ENCODE results near the gene AGBL1. TPM values are rescaled to one million over a fixed set of nuclear protein-coding genes. Genes with fewer than 3 reads are reported as not detected.

AGBL1 gene
- total RNA-seq, 2 donors from 2014 or later, result not detected

DNA sequence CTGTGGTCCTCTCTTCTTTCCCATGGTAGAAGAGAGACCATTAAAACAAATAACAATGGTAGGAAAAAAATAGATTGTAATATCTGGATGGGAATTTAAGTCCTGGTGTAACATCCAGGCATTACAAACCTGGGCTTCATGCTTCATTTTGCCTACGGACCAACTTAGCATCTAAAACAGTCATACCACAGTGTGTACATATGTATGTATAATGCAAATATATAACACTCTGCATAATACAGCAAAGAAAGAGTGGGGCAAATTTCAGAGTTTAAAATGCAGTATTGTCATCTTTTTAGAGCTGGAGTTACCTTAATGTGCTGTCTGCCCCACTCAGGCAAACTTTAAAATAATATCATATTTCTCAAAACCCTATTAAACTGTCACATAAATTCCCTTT lies 298.2 kb downstream of the AGBL1 start:
- no peak overlapping the region for H3K4me3 ChIP-seq
- no peaks in the 10 kb centered on the region for H3K36me3 ChIP-seq
- no peaks in the 10 kb centered on the region for H3K4me1 ChIP-seq (ENCODE audit: control insufficient read depth in 1 of 2, low read depth in 2 of 2)
- H3K27me3 ChIP-seq (replicated peaks; ENCODE audit: insufficient read depth), result no peaks in the 10 kb centered on the region
- no peak overlapping the region for H3K27ac ChIP-seq
- TF ChIP-seq, protein P1, sequence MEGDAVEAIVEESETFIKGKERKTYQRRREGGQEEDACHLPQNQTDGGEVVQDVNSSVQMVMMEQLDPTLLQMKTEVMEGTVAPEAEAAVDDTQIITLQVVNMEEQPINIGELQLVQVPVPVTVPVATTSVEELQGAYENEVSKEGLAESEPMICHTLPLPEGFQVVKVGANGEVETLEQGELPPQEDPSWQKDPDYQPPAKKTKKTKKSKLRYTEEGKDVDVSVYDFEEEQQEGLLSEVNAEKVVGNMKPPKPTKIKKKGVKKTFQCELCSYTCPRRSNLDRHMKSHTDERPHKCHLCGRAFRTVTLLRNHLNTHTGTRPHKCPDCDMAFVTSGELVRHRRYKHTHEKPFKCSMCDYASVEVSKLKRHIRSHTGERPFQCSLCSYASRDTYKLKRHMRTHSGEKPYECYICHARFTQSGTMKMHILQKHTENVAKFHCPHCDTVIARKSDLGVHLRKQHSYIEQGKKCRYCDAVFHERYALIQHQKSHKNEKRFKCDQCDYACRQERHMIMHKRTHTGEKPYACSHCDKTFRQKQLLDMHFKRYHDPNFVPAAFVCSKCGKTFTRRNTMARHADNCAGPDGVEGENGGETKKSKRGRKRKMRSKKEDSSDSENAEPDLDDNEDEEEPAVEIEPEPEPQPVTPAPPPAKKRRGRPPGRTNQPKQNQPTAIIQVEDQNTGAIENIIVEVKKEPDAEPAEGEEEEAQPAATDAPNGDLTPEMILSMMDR (IDR thresholded peaks at IDR 0.05), result no peak
- ATAC-seq (ENCODE audit: insufficient number of reproducible peaks, low FRiP score, low read depth) (no peak), DNase-seq (ENCODE audit: low spot score) (no peak)
- no peaks in the 10 kb centered on the region for H3K9me3 ChIP-seq

GRCh38 chr15:86382341-86382740 lies 302.7 kb downstream of the AGBL1 start:
- TF ChIP-seq, protein P1 (IDR thresholded peaks at IDR 0.05), result no peak
- no peak for DNase-seq (ENCODE audit: low spot score)
- no peak overlapping the region for H3K27ac ChIP-seq
- H3K4me1 ChIP-seq (ENCODE audit: control insufficient read depth in 1 of 2, low read depth in 2 of 2), result no peaks in the 10 kb centered on the region
- no peak overlapping the region for H3K4me3 ChIP-seq
- no peak for ATAC-seq (ENCODE audit: insufficient number of reproducible peaks, low FRiP score, low read depth)
- H3K27me3 ChIP-seq (replicated peaks; ENCODE audit: insufficient read depth), result no peaks in the 10 kb centered on the region
- no peaks in the 10 kb centered on the region for H3K9me3 ChIP-seq
- H3K36me3 ChIP-seq, result no peaks in the 10 kb centered on the region

- TF ChIP-seq, protein P1 (IDR thresholded peaks at IDR 0.05), result no peak
- no peak for DNase-seq (ENCODE audit: low spot score)
- no peak for ATAC-seq (ENCODE audit: insufficient number of reproducible peaks, low FRiP score, low read depth)
- H3K27ac ChIP-seq, result no peak overlapping the region
- no peaks in the 10 kb centered on the region for H3K4me1 ChIP-seq (ENCODE audit: control insufficient read depth in 1 of 2, low read depth in 2 of 2)
- H3K4me3 ChIP-seq, result no peak overlapping the region
- no peaks in the 10 kb centered on the region for H3K27me3 ChIP-seq (replicated peaks; ENCODE audit: insufficient read depth)
- no peaks in the 10 kb centered on the region for H3K36me3 ChIP-seq
- no peaks in the 10 kb centered on the region for H3K9me3 ChIP-seq
These were observed 303.9 kb downstream of the AGBL1 start for GRCh38 chr15:86383611-86384010.

DNA sequence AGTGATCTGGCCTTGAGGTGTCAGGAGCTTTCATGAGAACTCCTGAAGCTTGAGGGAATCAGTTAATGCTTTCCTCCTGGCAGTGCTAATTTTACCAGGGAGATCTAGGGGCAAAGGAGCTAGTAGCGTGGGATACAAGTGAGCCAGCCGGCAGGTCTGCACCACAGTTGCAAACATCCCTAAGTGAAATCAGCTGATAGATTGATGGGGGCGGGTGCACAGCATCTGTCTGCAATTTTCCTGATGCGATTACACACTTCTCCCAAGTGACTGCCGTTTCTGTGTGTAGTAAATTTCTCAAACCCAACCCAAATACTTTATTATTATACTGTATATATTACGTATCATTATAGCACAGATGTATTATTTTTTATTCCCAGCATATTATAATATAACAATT lies 304.5 kb downstream of the AGBL1 start:
- TF ChIP-seq, protein P1 (IDR thresholded peaks at IDR 0.05), result no peak
- ATAC-seq (ENCODE audit: insufficient number of reproducible peaks, low FRiP score, low read depth) (no peak), DNase-seq (ENCODE audit: low spot score) (no peak)
- H3K9me3 ChIP-seq, result no peaks in the 10 kb centered on the region
- H3K27me3 ChIP-seq (replicated peaks; ENCODE audit: insufficient read depth), result no peaks in the 10 kb centered on the region
- no peaks in the 10 kb centered on the region for H3K4me1 ChIP-seq (ENCODE audit: control insufficient read depth in 1 of 2, low read depth in 2 of 2)
- H3K4me3 ChIP-seq, result no peak overlapping the region
- no peaks in the 10 kb centered on the region for H3K36me3 ChIP-seq
- no peak overlapping the region for H3K27ac ChIP-seq

- H3K36me3 ChIP-seq, result no peaks in the 10 kb centered on the region
- H3K4me1 ChIP-seq (ENCODE audit: control insufficient read depth in 1 of 2, low read depth in 2 of 2), result no peaks in the 10 kb centered on the region
- TF ChIP-seq, protein P1 (IDR thresholded peaks at IDR 0.05), result no peak
- ATAC-seq (ENCODE audit: insufficient number of reproducible peaks, low FRiP score, low read depth), result no peak
- H3K27me3 ChIP-seq (replicated peaks; ENCODE audit: insufficient read depth), result no peaks in the 10 kb centered on the region
- H3K9me3 ChIP-seq, result no peaks in the 10 kb centered on the region
- no peak overlapping the region for H3K4me3 ChIP-seq
- DNase-seq (ENCODE audit: low spot score), result no peak
- H3K27ac ChIP-seq, result no peak overlapping the region
These were observed 312.6 kb downstream of the AGBL1 start for GRCh38 chr15:86392296-86392695.

Data from thoracic aorta (tissue), 2 donors.